Activated gamma-delta T cell treated with anti-CD3 and anti-CD28 coated beads, Interleukin-2, amount 50 U/mL, for 16 hours (primary cell): ENCODE results near the gene TMEM81.

Experiments
- DNase-seq: peaks from one replicate; pipeline ENCODE4 v3.0.0-alpha.2; 2020; ENCODE audit warnings: low read depth

Gene TMEM81

DNA sequence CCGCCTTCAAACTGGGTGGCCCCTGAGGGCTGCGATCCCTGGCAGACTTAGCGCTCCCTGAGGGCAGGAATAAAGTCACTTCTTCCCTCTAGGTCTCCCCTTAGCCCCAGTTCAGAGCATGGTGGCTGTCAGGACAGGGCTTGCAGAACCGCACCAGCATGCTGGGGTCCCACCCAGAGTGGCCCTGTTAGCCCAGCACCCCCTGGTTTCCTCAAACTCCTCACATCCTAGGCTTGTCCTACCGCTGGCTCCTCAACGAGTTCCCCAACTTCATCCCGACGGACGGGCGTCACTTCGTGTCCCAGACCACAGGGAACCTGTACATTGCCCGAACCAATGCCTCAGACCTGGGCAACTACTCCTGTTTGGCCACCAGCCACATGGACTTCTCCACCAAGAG is 25.4 kb downstream of the TMEM81 start:
- DNase-seq, result no peak

DNA sequence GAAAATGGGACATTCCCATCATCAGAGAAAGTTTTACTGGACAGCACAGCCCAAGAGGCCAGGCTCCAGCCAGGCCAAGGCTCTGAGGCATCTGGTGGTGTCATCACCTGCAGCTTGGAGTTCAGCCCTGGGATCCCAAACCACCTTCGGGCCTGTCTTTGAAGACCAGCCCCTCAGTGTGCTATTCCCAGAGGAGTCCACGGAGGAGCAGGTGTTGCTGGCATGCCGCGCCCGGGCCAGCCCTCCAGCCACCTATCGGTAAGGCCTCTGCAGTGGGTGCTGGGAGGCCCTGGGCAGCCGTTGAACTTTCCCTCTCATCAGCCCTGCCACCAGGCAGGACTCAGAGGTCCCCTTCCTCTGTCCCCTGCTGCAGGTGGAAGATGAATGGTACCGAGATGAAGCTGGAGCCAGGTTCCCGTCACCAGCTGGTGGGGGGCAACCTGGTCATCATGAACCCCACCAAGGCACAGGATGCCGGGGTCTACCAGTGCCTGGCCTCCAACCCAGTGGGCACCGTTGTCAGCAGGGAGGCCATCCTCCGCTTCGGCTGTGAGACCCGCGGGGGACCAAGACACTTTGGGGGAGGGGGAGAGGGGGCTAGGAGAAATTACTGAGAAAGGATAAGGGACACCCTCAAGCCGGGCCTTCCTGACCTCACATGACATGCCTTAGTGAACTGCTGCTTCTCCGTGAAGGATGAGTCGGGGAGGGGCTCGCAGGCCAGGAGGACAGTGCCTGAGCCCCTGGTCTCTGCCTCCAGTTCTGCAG is 26.3 kb downstream of the TMEM81 start:
- DNase-seq, result no peak

DNA sequence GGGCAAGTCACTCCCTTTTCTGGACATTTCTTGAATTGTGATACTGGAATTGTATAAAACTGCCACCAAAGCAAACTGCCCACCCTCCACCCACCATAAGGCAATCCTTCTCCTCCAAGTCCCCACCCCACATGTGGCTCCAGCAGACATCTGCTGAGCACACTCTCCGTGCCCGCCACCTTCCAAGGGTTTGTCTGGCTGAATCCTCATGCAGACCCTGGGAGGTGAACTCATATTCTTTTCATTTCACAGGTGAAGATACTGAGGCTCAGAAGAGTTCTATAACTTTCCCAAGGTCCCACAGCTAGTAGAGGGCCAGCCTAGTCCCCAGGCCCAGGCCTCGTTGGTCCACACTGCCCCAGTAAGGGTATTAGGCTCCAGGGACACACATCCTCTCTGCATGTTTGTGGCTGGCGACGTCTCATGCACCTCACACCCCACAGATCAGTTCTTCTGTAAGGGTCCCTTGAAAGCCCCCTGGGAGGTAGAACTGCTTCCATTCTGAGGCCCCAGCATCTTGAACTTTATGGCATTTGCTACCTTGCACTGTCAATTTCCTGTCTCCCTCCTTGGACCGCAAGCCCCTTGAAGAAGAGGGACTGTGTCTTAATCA is 27.2 kb downstream of the TMEM81 start:
- no peak for DNase-seq

DNA sequence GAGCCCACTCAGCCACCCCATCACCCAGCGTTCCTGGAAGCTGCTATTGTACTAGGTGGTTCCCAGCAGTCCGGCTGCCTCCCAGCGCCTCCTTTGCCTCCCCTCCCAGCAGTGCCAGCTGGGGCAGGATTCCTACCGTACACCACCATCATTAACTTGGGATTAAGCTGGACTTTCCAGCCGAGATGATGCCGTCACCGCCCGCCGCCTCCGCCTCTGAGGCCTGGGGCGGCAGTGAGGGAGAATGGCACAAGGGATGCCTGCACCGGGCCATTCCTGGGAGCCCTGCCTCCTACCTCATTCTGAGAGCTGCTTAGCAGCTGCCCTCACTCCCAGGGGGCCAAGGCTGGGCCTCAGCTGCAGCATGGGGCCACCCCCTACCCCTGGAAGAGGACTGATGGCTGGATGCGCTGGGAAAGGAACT is 28.1 kb downstream of the TMEM81 start:
- no peak for DNase-seq

DNA sequence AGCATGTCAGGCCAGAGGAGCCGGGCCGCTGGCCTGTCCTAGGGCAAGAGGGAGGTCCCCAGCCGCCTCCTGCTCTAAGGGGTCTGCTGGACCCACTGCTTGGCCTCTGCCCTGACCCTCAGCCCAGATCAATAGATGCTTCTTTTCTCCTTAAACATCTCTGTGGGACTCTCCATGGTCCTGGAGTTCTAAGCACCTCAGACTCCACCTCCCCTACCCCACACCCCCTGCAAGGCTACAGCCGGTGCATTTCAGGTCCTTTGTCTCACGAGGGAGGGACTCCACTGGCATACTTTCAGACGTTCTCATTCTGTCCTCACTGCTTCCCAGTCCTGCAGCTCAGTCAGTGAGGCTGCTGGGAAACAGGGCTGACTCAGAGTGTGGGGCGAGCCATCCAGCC is 30.2 kb downstream of the TMEM81 start:
- no peak for DNase-seq

DNA sequence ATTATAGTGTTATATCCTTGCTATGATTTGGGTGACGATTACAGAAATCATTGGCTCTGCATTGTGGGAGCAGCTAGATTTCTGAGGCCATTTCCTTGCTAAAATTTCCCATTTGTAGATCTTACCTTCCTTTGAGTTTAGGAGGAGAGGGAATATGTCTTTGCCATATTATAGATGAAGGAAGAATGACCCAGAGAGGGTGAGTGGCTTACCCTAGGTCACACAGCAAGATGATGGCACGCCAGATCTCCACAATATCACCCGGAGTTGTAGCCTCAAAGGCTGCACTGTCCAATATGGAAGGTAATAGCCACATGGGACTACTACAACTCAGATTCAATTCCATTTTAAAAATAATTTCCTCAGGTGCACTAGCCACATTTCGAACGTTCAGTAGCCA is 31.0 kb downstream of the TMEM81 start:
- DNase-seq, result no peak

DNA sequence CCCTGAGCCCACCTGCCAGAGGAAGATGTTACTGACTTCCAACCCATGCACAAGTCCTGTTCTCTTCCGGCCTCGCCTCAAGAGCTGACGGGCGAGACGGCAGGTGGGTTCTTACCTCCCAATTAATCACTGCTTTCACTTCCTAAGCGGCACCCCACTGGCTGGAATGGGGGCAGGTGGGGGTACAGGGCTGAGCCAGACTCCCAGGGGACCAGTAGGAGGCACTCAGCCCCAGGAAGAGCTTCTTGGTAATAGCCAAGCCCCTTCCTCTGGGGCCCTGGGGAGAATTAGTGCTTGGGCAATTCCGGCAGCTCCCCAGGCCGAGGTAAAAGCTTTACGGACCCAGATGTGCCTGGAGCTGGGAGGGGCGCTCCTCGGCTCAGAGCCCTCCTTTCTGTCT is 31.6 kb downstream of the TMEM81 start:
- DNase-seq, result no peak

DNA sequence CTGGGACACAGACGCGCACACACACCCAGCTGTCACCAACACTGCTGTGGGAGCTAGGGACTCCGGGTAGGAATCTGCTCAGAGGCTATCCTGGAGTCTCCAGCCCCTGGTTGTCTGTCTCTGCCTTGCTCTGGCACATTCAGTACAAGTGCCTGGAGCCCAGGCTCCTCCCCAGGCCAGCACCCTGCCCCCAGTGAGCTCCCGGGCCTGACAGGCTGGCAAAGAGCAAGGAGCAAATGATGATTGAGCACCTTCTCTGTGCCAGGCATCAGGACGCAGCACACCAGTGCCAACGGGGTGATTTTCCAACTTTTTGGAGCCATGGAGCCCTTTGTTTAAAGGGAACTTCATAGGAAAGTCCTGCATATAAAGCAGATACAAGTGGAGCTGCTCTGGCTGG is 34.8 kb downstream of the TMEM81 start:
- no peak for DNase-seq

DNA sequence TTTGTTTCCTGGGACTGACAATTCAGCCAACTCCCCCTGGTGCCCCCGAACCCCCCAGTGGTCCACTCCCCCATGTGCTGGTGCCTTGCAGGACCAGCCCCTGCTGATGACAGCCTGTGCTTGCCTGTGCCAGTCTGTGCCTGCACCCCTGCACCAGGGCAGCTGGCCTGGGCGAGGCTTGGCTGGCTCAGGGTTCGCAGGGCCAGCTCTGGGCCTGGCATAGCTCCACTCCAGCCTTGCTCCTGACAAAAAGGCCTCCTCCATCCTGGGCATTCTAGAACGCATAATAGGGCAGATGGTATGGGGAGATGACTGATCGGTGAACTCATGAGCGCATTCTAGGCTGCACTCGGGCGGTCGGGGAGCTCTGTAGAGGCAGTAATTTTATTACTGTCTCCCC is 35.9 kb downstream of the TMEM81 start:
- no peak for DNase-seq

DNA sequence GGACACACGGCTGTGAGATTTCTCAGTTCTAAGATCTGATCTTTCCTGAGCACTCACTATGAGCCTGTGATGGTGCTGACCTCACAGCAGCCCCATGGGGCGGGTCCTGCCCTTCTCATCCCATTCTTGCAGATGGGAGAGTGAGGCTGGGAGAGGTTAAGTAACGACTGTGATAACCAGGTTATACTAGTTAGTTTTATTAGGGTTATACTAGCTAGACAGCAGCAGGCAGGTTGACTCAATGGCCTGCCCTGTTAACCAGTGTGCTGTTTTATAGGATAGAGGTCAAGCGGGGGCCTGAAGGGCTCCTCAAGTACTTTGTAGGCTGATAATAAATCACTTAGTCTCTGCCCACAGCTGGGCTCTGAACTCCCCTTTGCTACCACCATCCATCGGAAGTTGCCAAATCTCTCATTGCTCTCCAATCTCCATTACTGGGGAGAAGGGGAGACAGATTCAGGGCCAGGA is 36.5 kb downstream of the TMEM81 start:
- DNase-seq, result no peak

DNA sequence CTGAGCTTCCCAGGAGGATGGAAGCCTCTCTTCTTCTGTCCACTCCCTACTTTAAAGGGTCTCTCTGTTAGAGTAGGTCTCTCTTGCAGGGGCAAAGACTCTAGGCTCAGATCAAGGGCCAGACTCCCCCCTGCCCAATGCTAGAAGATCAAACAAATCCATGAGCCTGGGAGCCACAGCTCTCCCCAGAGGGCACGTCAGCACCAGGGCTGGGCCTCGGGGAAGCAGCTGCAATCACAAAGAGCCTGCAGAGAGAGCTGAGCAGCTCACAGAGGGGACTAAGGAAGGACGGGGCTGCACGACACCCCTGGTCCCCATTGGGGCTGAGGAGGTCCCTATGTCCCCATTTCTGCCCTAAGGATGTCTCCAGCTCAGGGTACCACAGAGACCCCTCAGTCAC is 37.4 kb downstream of the TMEM81 start:
- no peak for DNase-seq

DNA sequence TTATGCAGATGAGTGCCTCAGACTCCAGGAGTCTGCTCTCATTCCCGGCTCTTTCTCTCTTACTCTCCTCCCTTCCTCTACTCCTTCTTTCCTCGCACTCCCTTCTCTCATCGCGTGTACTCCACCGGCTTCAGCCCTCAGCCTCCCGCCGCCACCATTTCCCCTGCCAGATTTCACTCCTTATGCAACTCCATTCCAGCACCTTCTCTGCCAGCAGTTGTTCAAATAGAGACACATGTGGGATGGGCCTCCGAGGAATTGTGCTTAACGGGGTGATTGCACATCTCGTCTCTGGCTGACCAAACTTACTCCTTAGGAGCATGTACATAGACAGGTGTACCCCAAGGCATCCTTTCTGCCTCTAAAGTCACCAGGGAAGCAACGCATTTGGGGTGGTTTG is 39.1 kb downstream of the TMEM81 start:
- no peak for DNase-seq

DNA sequence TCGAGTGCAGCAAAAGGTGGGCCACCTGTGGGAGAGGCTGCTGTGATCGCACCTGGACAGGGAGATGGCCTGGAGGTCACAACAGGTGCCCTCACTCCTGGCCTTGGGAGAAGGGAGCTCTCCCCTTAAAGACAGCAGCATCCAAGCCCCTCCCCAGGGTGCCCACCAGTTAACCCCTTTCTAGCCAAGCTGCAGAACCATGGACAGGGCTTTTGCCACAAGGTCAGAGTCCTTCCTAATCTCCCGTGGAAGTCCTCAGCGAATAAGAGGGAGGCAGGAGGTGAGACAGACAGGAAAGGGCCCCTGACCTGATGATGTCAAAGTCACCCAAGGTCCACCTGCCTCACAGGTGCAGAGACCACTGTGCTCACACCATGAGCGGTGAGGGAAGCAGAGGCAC is 39.5 kb downstream of the TMEM81 start:
- DNase-seq, result no peak

DNA sequence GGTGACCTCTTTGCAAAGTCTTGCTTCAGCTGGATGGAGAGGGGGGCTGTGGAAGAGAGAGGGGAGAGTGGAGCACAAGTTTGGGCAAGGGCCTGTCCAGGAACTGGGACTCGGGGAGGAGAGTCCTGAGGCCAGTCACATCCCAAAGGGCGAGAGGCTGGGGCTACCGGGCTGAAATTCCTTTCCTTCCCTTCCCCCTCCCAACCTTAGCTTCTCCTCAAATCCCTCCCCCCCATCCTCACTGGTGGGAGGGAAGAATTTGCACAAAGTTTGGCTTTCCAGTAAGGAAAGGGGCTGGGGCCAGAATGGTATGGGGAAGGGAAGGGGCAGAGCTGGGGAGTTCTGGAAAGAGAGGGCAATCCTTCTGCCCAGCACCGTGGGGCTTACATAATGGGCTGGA is 40.4 kb downstream of the TMEM81 start:
- no peak for DNase-seq

DNA sequence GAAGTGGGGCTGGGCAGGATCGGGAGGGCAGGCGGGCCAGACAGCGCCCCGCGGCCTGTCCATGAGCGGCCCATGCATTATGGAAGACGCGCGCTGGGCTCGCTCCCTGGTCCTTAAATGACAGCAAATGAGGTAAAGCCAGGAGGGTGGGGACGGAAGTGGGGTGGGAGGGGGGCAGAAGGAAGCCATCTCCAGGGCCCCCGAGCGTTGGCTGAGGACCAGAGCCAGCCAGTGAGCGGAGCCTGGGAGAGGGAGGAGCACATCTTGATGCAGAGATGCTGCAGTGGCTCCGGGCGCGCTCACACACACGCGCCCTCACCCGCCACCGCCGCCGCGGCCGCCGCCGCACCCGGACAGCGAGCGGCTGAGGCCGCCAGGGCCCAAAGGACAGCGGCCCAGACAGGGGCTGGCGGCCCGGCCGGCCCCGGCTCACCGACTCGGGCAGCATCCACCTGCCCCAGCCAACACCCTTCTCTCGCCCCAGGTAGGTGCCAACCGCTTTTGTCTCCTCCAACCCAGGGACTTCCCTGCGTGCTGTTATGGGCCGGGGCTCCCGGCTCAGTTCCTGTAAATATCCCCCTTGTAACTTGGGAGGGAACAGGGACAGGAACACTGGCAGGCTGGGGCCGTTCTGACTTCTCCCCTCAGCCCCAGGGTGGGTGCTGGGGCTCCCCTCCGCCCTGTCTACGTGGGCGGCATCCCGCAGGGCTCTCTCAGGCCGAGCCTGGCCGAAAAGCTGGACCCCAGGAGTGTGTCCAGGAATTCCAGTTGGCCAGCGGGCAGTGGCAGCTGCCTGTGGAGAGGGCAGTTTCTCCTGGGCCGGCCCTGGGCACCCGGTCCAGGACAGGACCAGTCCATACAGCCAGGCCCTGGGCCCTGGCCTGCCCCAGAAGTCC is 41.1 kb downstream of the TMEM81 start, which contains the start of gene CNTN2:
Gene CNTN2 (plus strand): TSS at position 302 of the 896 bp plus-strand sequence. CDS start 9,974 bp downstream, outside the sequence.
- DNase-seq, result no peak

DNA sequence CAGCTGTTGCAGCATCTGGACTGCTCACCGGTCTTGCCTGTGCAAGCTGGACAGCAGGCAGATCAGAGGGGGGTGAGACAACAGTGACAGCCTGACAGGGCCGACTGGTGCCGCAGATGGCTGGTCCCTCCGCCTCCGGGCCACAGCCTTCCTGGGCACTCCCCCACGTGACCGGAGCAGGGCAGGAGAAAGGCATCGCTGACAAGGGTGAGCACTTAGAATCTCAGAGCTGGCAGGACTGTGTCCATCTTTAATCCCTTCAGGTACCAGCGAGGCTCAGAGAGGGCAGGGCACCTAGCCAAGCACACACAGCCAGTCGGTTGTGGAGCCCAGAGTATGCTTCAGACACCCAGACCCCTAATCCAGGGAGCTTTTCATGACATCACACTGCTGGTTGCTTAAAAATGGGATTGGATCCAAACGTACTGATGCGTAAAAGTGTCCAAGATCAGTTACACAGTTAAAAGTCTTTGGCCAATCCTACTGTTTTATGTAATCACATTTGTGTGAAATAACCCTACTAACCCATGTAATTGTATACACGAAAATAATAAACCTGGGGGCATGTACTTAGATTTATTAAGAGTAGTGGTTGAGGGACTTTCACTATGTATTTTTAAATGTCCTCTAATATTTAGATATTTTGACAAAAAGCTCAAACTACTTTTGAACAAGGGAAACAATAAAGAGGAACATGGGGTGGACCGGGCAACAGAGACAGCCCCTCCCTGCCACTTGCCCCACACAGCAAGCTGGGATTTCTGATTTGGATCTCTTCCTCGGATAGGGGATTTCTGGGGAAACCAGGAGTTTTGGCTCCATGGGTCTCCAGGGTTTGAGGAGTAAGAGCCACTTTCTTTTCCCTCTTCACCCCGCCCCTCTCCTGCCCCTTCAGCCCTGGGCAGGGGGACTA is 42.0 kb downstream of the TMEM81 start:
- DNase-seq, result no peak

DNA sequence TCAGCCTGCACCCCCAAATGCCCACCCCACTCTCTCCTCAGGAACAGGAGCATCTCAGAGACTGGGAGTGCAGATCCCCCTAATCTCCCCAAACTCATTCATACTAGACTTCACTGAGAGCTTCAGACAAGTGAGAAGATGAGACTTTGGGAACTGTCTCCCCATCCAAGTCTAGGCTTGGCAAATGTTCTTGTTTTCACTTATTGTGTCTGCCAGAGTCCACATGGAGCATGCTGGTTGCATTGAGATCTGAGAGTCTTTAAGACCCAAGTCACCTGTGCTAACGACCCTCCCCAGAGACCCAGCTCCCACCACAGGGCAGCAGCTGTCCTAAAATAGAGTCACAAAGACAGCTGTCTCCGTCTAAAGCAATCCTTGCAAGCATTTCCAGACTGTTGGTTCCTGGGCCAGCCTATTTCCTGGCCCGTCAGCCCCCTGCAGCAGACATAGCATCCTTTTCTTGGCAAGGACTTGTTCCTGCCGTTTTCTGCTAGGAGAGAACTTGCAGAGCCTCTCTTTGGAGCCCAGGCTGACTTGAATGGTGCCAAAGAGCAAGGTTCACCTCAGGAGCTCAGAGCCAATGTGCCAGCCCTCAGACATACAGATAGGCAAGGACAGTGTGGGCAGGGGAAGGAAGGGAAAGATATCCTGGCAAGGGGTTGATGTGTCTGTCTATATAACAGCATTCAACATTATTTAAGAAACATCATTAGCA is 43.1 kb downstream of the TMEM81 start:
- no peak for DNase-seq

DNA sequence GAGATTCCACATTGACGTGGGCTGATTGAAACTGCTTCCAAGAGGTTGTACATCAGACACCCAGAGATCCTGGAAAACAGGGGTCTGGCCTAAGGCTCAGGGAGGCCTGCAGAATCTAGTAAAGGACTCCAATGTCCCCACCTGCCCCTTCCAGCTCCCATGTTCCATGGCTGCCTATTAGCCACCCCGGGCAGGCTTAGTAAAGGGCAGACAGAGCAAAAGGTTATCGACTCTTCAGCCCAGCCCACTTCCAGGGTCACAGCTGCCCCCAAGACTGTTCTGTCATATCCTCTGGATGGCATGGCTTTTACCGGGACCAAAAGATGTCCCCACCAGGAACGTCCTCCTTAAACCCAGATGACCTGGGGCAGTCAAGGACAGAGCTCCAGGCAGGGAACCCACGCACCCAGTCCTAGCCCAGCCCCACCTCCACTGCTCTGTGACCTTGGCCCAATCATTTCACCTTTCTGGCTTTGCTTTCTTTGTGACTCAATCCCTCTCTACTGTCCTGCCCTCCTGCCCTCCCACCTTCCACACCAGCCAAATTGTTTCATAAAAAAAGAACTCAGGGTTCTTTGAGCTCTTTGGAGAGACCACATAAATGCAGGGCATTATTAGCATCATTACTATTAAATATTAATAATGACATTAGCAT is 46.0 kb downstream of the TMEM81 start:
- DNase-seq, result no peak

DNA sequence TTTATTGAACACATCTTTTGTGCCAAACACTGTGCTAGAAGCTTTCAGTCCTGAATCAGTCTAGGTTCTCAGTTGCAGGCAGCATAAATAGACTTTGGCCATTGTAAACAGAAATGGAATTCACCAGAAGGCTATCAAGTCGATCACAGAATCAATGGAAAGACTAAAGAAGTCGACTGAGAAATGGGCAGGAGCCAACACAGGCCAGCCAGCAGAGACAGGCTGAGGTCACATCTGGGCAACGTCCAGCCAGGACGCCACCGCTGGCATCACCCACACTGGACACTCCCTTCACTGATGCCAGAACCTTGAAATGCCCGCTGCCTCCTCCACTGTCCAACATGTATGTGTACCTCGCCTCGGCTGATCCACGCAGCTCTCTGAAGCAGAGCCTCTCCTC is 46.7 kb downstream of the TMEM81 start:
- DNase-seq, result no peak
